ENCODE data around the gene BCKDHA.
A peak's percentile ranks its signal among the peaks of the same experiment; 100 is the strongest.

DNA sequence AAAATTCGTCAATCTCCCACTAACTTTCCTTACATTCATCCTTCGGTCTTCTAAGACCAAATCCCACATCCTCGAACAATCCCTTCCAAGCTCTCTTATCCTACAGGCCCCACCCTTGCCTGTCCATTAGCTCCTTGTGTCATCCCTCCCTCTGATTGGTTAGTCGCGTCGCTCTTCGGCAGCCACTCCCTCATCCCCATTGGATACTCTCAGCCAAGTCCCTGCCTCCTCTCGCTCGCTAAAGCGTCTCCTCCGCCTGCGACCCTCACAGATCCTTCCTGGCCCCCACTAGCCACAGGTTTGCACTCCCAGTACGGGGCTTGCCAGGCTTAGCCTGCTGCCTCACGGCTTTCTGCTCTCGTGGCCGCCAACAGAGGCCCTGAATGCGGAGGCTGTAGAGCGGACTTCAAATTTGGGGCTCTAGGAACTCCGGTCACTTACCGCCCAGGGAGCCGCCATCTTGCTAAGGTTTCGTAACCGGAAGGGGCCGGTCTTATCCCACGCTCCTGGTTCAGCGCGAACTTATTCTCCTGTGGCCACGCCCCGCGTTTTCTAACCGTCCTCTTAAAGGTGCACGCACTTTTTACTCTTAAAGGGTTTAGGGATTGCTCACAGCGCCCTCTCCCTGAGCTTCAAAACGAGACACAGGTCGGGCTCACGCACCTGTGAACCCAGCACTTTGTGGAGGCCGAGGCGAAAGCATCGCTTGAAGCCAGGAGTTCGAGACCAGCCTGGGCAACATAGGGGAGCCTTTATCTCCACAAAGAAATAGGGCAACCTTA is 42.0 kb downstream of the BCKDHA start, which contains the start of gene DMAC2:
- TF ChIP-seq, protein P1, sequence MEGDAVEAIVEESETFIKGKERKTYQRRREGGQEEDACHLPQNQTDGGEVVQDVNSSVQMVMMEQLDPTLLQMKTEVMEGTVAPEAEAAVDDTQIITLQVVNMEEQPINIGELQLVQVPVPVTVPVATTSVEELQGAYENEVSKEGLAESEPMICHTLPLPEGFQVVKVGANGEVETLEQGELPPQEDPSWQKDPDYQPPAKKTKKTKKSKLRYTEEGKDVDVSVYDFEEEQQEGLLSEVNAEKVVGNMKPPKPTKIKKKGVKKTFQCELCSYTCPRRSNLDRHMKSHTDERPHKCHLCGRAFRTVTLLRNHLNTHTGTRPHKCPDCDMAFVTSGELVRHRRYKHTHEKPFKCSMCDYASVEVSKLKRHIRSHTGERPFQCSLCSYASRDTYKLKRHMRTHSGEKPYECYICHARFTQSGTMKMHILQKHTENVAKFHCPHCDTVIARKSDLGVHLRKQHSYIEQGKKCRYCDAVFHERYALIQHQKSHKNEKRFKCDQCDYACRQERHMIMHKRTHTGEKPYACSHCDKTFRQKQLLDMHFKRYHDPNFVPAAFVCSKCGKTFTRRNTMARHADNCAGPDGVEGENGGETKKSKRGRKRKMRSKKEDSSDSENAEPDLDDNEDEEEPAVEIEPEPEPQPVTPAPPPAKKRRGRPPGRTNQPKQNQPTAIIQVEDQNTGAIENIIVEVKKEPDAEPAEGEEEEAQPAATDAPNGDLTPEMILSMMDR (IDR thresholded peaks at IDR 0.05; ENCODE audit: poor library complexity, severe bottlenecking): peak; percentile 75
- peak; percentile 28 for TF ChIP-seq RAD21 (conservative IDR thresholded peaks at IDR 0.05)

Data from neural cell (in vitro differentiated cells).